Peyer's patch (tissue), 4 donors: ENCODE results near the gene SIN3B.

ENCODE experiments used
- POLR2A ChIP-seq, 2 donors: fragments of 450-650 bp; IDR thresholded peaks; one replicate each; pipeline ENCODE4 v1.5.1; 2017; ENCODE audit warnings: antibody characterized with exemption in 2 of 2, mild to moderate bottlenecking in 2 of 2, moderate library complexity in 2 of 2
- TF ChIP-seq, protein P1 (sequence below), 6 experiments: fragments of 450-650 bp in 4 of 6; fragments of 200-600 bp in 2 of 6; sonication (generic) in 1 of 6; IDR thresholded peaks; one replicate each; pipeline ENCODE4 v1.5.1; 2017 to 2019; ENCODE audit warnings: antibody characterized with exemption in 6 of 6, mild to moderate bottlenecking in 3 of 6, moderate library complexity in 1 of 6

DNA sequence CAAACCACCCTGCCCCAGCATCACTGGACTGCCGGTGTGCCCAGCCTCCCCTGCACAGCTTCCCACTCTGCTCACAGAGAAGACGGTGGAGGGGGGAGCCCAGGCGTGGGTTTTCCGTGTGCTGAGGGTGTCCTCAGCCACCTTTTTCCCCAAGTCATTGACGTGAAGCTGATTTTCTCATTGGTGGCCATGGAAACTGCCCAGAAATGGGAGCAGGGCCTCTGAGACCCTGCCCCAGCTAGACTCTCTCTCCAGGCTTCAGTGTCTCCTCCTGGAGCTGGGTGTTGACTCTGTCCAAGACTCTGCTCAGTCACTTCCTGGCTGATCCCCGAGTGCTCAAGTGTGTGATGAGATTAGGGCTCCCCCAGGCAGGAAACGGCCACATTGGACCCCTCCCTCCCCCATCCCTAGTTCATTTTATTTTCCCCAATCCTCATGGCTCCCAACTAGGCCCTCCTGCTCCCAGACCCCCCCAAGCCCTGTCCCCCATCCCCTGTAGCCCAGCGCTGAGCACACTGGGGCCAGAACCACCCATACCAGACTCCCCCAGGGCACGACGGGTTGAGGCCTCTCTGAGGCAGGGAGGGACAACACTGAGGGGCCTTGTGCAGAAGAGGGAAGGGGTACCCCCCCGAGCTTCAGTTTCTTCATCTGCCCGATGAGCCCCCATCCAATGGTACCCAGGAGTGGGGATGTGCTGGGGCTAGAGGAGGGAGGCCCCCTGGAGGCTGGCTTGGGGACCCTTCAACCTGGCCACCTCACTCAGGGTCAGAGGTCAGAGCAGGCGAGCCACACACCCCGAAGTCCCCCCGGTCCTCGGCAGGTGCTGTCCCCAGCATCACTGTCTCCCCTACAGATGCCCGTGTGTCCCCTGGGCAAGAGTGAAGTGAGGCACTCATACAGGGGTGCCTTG lies 58.4 kb downstream of the SIN3B start:
- TF ChIP-seq, protein P1, sequence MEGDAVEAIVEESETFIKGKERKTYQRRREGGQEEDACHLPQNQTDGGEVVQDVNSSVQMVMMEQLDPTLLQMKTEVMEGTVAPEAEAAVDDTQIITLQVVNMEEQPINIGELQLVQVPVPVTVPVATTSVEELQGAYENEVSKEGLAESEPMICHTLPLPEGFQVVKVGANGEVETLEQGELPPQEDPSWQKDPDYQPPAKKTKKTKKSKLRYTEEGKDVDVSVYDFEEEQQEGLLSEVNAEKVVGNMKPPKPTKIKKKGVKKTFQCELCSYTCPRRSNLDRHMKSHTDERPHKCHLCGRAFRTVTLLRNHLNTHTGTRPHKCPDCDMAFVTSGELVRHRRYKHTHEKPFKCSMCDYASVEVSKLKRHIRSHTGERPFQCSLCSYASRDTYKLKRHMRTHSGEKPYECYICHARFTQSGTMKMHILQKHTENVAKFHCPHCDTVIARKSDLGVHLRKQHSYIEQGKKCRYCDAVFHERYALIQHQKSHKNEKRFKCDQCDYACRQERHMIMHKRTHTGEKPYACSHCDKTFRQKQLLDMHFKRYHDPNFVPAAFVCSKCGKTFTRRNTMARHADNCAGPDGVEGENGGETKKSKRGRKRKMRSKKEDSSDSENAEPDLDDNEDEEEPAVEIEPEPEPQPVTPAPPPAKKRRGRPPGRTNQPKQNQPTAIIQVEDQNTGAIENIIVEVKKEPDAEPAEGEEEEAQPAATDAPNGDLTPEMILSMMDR (IDR thresholded peaks at IDR 0.05), result no peak
- TF ChIP-seq POLR2A (IDR thresholded peaks at IDR 0.05), result no peak
